Activated CD8-positive, alpha-beta T cell treated with anti-CD3 and anti-CD28 coated beads for 36 hours (primary cell): ENCODE data around the gene ATP4A. TPM values are rescaled to one million over a fixed set of nuclear protein-coding genes. Genes with fewer than 3 reads are reported as not detected.

ENCODE experiments used
- ATAC-seq: fragments of 200-7000 bp; cut with Tn5 transposase; one replicate; pipeline ENCODE4 v1.10.0; 2021; ENCODE audit warnings: mild to moderate bottlenecking, moderate library complexity
- CTCF ChIA-PET: fragments of 350-600 bp; sonication (Branson Sonifier 250); formaldehyde crosslinking; loops from one replicate; lab custom pipeline; 2021; ENCODE audit warnings: antibody characterized with exemption; lab: Charles Lee
- POLR2A ChIA-PET: fragments of 350-600 bp; sonication (Branson Sonifier 250); formaldehyde crosslinking; loops from one replicate; lab custom pipeline; 2021; ENCODE audit warnings: antibody characterized with exemption; lab: Charles Lee
- DNase-seq: peaks from one replicate; pipeline ENCODE4 v3.0.0-alpha.2; 2020
- H3K27ac Mint-ChIP-seq: one replicate; pipeline ENCODE4 v1.8.0; 2021; ENCODE audit warnings: mild to moderate bottlenecking, mixed read lengths
- H3K27me3 Mint-ChIP-seq: one replicate; pipeline ENCODE4 v1.8.0; 2021; ENCODE audit warnings: mixed read lengths
- H3K36me3 Mint-ChIP-seq: one replicate; pipeline ENCODE4 v1.8.0; 2021; ENCODE audit warnings: low read depth, mixed read lengths
- H3K4me1 Mint-ChIP-seq: one replicate; pipeline ENCODE4 v1.8.0; 2021; ENCODE audit warnings: low read depth, mixed read lengths
- H3K4me3 Mint-ChIP-seq: one replicate; pipeline ENCODE4 v1.8.0; 2021; ENCODE audit warnings: mild to moderate bottlenecking, moderate library complexity, mixed read lengths
- H3K9me3 Mint-ChIP-seq: one replicate; pipeline ENCODE4 v1.8.0; 2021; ENCODE audit warnings: mixed read lengths
- intact Hi-C: fragments of 100-400 bp; cut with micrococcal nuclease; formaldehyde crosslinking; loops from one replicate; pipeline ENCODE4 v1.10.0; 2022
- total RNA-seq, 2 experiments: library from RNA; stranded (reverse); gene quantifications; one replicate each; pipeline ENCODE4 v1.2.3, GENCODE V29; 2021
- TF ChIP-seq, protein P1 (sequence below): fragments of 200-600 bp; IDR thresholded peaks from one replicate; pipeline ENCODE4 v1.8.0; 2022; ENCODE audit warnings: antibody characterized with exemption, mild to moderate bottlenecking

ATP4A gene
- total RNA-seq, 2 experiments from 2014 or later: not detected

DNA sequence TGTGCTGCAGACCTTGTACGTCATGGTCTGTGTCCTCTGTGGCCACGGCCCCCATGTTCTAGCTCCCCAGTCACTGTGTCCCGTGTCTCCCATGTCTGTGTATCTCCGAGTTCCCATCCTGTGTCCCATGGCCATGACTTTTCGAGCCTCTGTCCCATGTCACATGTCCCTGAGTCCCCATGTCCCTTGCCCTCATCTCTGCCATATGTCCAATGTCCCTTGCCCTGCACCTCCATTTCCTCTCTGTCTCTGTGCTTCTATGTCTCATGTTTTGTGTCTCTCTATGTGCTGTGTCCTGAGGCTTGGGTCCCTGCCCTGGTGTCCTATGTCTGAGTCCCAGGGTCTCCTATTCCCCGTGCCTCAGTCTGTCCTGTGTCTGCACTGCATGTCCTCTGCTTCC, 2.0 kb downstream of the ATP4A start:
- intact Hi-C loops: no loop called here
- ChIA-PET CTCF (no interaction called here), POLR2A (no interaction called here)
- peaks cover 8% of the 10 kb centered on the region for H3K4me1 Mint-ChIP-seq
- H3K27me3 Mint-ChIP-seq: peaks cover 49% of the 10 kb centered on the region
- no peak overlapping the region for H3K27ac Mint-ChIP-seq
- H3K4me3 Mint-ChIP-seq: no peak overlapping the region
- no peaks in the 10 kb centered on the region for H3K36me3 Mint-ChIP-seq
- ATAC-seq (no peak), DNase-seq (no peak)
- TF ChIP-seq, protein P1, sequence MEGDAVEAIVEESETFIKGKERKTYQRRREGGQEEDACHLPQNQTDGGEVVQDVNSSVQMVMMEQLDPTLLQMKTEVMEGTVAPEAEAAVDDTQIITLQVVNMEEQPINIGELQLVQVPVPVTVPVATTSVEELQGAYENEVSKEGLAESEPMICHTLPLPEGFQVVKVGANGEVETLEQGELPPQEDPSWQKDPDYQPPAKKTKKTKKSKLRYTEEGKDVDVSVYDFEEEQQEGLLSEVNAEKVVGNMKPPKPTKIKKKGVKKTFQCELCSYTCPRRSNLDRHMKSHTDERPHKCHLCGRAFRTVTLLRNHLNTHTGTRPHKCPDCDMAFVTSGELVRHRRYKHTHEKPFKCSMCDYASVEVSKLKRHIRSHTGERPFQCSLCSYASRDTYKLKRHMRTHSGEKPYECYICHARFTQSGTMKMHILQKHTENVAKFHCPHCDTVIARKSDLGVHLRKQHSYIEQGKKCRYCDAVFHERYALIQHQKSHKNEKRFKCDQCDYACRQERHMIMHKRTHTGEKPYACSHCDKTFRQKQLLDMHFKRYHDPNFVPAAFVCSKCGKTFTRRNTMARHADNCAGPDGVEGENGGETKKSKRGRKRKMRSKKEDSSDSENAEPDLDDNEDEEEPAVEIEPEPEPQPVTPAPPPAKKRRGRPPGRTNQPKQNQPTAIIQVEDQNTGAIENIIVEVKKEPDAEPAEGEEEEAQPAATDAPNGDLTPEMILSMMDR: no peak
- no peaks in the 10 kb centered on the region for H3K9me3 Mint-ChIP-seq

DNA sequence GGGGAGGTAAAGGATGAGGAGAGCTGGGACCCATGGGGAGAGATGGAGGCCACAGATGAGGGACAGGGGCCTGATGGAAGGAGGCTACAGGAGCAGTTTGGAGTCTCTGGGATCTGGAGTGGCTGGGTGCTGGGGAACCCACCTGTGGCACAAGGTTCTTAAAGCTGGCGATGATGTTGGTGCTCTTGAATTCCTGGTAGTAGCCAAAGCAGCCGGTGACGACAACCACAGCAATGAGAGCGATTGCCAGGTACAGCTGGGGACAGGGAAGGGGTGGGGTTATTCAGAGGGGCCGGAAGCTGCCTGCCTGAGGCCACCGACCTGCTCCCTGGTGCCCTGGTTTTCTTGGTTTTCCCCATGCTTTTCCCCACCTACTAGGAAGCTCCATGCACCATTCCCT, 2.8 kb downstream of the ATP4A start:
- Mint-ChIP-seq H3K27me3 (peaks cover 51% of the 10 kb centered on the region), H3K4me1 (peaks cover 8% of the 10 kb centered on the region), H3K9me3 (no peaks in the 10 kb centered on the region), H3K4me3 (no peak overlapping the region), H3K27ac (no peak overlapping the region), H3K36me3 (no peaks in the 10 kb centered on the region)
- intact Hi-C loops: no loop called here
- ChIA-PET CTCF (no interaction called here), POLR2A (no interaction called here)
- DNase-seq (no peak), ATAC-seq (no peak)
- TF ChIP-seq, protein P1: no peak

DNA sequence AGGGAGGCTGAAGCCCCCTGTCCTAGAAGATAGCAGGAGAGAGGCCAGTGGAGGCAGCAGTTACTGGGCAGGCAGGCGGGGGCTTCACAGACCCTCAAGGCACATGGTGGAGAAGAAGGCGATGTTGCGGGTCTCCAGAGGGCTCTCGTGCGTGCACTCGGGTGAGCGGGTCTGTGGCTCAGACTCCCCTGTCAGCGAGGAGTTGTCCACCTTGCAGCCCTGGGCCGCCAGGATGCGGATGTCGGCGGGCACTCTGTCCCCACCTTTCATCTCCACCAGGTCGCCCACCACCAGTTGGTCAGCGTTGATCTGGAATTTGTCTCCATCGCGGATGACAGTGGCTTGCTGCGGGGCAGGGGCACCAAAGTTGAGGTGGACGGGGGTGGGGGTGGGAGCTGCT, 3.2 kb downstream of the ATP4A start:
- H3K27me3 Mint-ChIP-seq: peaks cover 47% of the 10 kb centered on the region
- intact Hi-C loops: no loop called here
- no peaks in the 10 kb centered on the region for H3K36me3 Mint-ChIP-seq
- DNase-seq: no peak
- no peak overlapping the region for H3K27ac Mint-ChIP-seq
- ChIA-PET POLR2A (no interaction called here), CTCF (interaction anchor here (1.4 kb wide), 1 partner anchor 12 kb away, joined by 7 read pairs; no protein-coding TSS in a partner anchor)
- peaks cover 8% of the 10 kb centered on the region for H3K4me1 Mint-ChIP-seq
- TF ChIP-seq, protein P1: no peak
- no peaks in the 10 kb centered on the region for H3K9me3 Mint-ChIP-seq
- ATAC-seq: no peak
- no peak overlapping the region for H3K4me3 Mint-ChIP-seq

DNA sequence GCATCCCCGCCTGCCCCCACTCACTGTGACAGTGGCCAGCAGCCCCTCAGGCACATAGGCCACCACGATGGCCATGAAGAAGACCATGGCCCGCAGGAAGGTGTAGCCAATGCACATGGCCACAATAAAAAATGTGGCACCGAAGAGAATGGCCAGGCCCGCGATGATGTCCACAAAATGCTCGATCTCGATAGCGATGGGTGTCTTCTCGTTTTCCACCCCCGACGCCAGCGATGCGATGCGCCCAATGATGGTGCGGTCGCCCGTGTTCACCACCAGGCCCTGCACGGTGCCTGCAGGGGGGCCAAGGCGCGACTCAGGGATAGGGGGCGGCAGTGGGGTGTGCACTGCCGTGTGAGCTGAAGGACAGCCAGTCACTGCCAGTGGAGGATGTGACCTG, 3.7 kb downstream of the ATP4A start:
- H3K36me3 Mint-ChIP-seq: no peaks in the 10 kb centered on the region
- TF ChIP-seq, protein P1: no peak
- H3K9me3 Mint-ChIP-seq: no peaks in the 10 kb centered on the region
- peaks cover 46% of the 10 kb centered on the region for H3K27me3 Mint-ChIP-seq
- no peak overlapping the region for H3K4me3 Mint-ChIP-seq
- no peak for DNase-seq
- ChIA-PET CTCF (interaction anchor here (1.4 kb wide), 1 partner anchor 11 kb away, joined by 7 read pairs; no protein-coding TSS in a partner anchor), POLR2A (no interaction called here)
- intact Hi-C loops: no loop called here
- H3K4me1 Mint-ChIP-seq: peaks cover 8% of the 10 kb centered on the region
- no peak overlapping the region for H3K27ac Mint-ChIP-seq
- no peak for ATAC-seq

DNA sequence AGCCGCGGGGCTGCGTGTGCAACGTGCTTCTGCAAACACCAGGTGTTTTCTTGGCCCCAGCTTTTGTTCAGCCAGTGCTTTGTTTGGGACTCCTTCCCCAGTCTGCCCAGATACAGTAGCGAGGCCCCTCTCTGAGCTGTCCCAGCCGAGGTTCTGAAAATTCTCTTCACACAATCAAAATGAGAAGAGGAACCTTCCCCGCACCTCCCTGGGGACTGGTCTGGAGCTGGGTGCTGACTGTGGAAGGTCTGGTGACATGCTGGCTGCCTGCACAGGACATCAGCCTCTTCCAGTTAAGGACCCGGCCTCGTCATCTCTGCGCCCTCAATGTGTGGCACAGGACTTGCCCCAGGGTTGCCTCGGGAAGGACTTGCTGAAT, 4.2 kb downstream of the ATP4A start:
- Mint-ChIP-seq H3K9me3 (no peaks in the 10 kb centered on the region), H3K36me3 (no peaks in the 10 kb centered on the region), H3K4me1 (peaks cover 8% of the 10 kb centered on the region), H3K27ac (no peak overlapping the region), H3K4me3 (no peak overlapping the region), H3K27me3 (peaks cover 46% of the 10 kb centered on the region)
- ATAC-seq: no peak
- no peak for DNase-seq
- ChIA-PET CTCF (interaction anchor here (1.4 to 1.5 kb wide), 2 partner anchors 11 to 33 kb away, joined by 3 to 7 read pairs; no protein-coding TSS in a partner anchor), POLR2A (no interaction called here)
- TF ChIP-seq, protein P1: no peak
- intact Hi-C loops: no loop called here
